ENCODE measurements around the gene TBC1D25. TPM values are rescaled to one million over a fixed set of nuclear protein-coding genes. Genes with fewer than 3 reads are reported as not detected.
A peak's percentile ranks its signal among the peaks of the same experiment; 100 is the strongest.

The TBC1D25 gene
- total RNA-seq, 1 experiment from 2014 or later, result 7.5 TPM

- peak within 1 kb of the TSS; percentile 45; the same call in 1 of the 2 replicates for H3K27ac Mint-ChIP-seq
These were observed 30.9 kb upstream of the TBC1D25 start, which contains the start of gene PORCN for GRCh38 chrX:48508400-48509244. PORCN (plus strand) TSS chrX:48508992; CDS start chrX:48509821, 829 bp downstream.

More at GRCh38 chrX:48508400-48509244, 30.9 kb upstream of the TBC1D25 start, which contains the start of gene PORCN:
- DNase-seq (ENCODE audit: low spot score), result peak; percentile 77
- ChIA-PET CTCF (interaction anchor here (1.5 kb wide), 1 partner anchor 34 kb away, joined by 3 read pairs; no protein-coding TSS in a partner anchor), POLR2A (no interaction called here)
- Mint-ChIP-seq H3K36me3 (no peaks in the 10 kb centered on the region), H3K27me3 (ENCODE audit: low read depth) (no peaks in the 10 kb centered on the region; the same call in none of the 2 replicates), H3K4me3 (peak within 1 kb of the TSS; percentile 85), H3K9me3 (no peaks in the 10 kb centered on the region), H3K4me1 (peaks cover 7% of the 10 kb centered on the region)
- TF ChIP-seq MXD4 (CRISPR knock-in tag; IDR thresholded peaks at IDR 0.05; ENCODE audit: borderline replicate concordance) (no peak), ZNF396 (CRISPR knock-in tag; IDR thresholded peaks at IDR 0.05; ENCODE audit: borderline replicate concordance) (no peak), ATF1 (CRISPR knock-in tag; IDR thresholded peaks at IDR 0.05) (no peak), ETV6 (CRISPR knock-in tag; IDR thresholded peaks at IDR 0.05) (no peak), ARID4B (CRISPR knock-in tag; IDR thresholded peaks at IDR 0.05; ENCODE audit: borderline replicate concordance) (no peak), ZNF532 (CRISPR knock-in tag; IDR thresholded peaks at IDR 0.05; ENCODE audit: borderline replicate concordance) (no peak), ZNF317 (CRISPR knock-in tag; IDR thresholded peaks at IDR 0.05; ENCODE audit: borderline replicate concordance, low read depth) (no peak), SMAD3 (CRISPR knock-in tag; IDR thresholded peaks at IDR 0.05; ENCODE audit: borderline replicate concordance) (no peak), ZBTB21 (CRISPR knock-in tag; IDR thresholded peaks at IDR 0.05; ENCODE audit: borderline replicate concordance) (no peak), PREB (CRISPR knock-in tag; IDR thresholded peaks at IDR 0.05; ENCODE audit: borderline replicate concordance) (no peak), IRF1 (CRISPR knock-in tag; IDR thresholded peaks at IDR 0.05) (no peak)
- peak; percentile 90 for ATAC-seq

Measured in WTC11 (cell line).